Activated CD8-positive, alpha-beta memory T cell treated with anti-CD3 and anti-CD28 coated beads for 4 hours (primary cell): ENCODE results near the gene ANKUB1.

ENCODE experiments used
- DNase-seq, 2 donors: peaks; one replicate each; pipeline ENCODE4 v3.0.0-alpha.2; 2020; ENCODE audit warnings: low read depth in 2 of 2

Gene ANKUB1

GRCh38 chr3:149763565-149764195 lies 28.7 kb downstream of the ANKUB1 start:
- DNase-seq, result no peak

- no peak for DNase-seq
Measured at GRCh38 chr3:149753717-149754116, 38.6 kb downstream of the ANKUB1 start.

- no peak for DNase-seq
Measured at GRCh38 chr3:149752788-149753136, 39.6 kb downstream of the ANKUB1 start.

- peak; percentile 37 to 47 for DNase-seq
Measured at GRCh38 chr3:149752051-149752787, 40.1 kb downstream of the ANKUB1 start, which contains the start of gene COMMD2. TSS of gene COMMD2 (minus strand) at chr3:149752489. CDS start at chr3:149752444, 45 bp downstream.

- no peak for DNase-seq
Measured at GRCh38 chr3:149751551-149751950, 40.8 kb downstream of the ANKUB1 start.

GRCh38 chr3:149744606-149745005 lies 47.7 kb downstream of the ANKUB1 start:
- no peak for DNase-seq

- no peak for DNase-seq
Measured at GRCh38 chr3:149744151-149744550, 48.2 kb downstream of the ANKUB1 start.

- no peak for DNase-seq
Measured at GRCh38 chr3:149739396-149739795, 53.0 kb downstream of the ANKUB1 start.

- no peak for DNase-seq
Measured at GRCh38 chr3:149738876-149739275, 53.5 kb downstream of the ANKUB1 start.

GRCh38 chr3:149736953-149737205 lies 55.5 kb downstream of the ANKUB1 start:
- DNase-seq, result no peak

- no peak for DNase-seq
Measured at GRCh38 chr3:149736175-149736952, 56.0 kb downstream of the ANKUB1 start.

GRCh38 chr3:149732234-149732633 lies 60.1 kb downstream of the ANKUB1 start:
- DNase-seq, result no peak

GRCh38 chr3:149727656-149728055 lies 64.7 kb downstream of the ANKUB1 start:
- DNase-seq, result no peak

- DNase-seq, result no peak
Measured at GRCh38 chr3:149726716-149727407, 65.5 kb downstream of the ANKUB1 start.

- DNase-seq, result no peak
Measured at GRCh38 chr3:149723781-149724180, 68.6 kb downstream of the ANKUB1 start.

- no peak for DNase-seq
Measured at GRCh38 chr3:149720918-149721317, 71.4 kb downstream of the ANKUB1 start.

GRCh38 chr3:149717391-149718056 lies 74.8 kb downstream of the ANKUB1 start:
- no peak for DNase-seq

- no peak for DNase-seq
Measured at GRCh38 chr3:149716984-149717383, 75.4 kb downstream of the ANKUB1 start.

GRCh38 chr3:149715247-149715646 lies 77.1 kb downstream of the ANKUB1 start:
- no peak for DNase-seq

- DNase-seq, result no peak
Measured at GRCh38 chr3:149713730-149714654, 78.4 kb downstream of the ANKUB1 start.
